EH (cell line): ENCODE data around the gene KCNIP4.

ENCODE experiments used
- DNase-seq: peaks from one replicate; pipeline ENCODE4 v3.0.0-alpha.2; 2015; ENCODE audit warnings: low read depth

The KCNIP4 gene

DNA sequence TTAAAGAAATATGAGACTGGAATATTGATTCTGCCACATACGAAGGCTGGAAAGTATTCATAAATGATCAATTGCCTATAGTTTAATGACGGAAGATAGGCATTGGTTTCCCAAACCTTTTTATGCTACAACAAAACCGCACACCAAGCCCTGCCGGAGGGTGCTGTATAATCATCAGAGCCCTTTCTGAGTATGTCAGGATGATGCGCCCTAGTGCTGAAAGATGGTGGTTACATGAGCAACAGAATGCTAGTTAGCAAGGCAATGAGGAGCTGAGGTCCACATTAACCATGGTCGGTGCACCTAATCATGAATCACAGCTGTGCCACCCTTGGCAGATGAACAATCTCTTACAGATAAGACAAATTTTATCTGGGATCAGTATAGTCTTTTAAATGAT is 757.3 kb downstream of the KCNIP4 start:
- DNase-seq, result no peak

DNA sequence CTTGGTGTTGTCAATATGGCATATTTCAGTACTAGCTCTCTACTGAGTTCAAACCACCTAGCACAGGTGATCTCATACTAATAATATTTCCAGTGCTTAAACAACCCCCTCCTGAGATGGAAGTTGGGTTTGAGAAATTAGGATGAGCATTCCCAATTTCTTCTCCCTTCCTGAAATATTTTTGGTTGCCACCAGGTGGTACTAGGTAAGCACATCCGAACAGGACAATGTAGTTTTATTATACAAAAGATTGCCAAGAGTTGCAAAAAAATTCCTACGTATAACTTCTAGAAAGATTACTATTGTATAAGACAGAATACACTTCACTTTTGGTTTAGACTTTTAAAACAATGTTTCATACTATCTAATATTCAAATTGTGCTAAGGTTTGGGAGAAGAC is 763.8 kb downstream of the KCNIP4 start:
- DNase-seq, result no peak

GRCh38 chr4:21181716-21182115 is 766.9 kb downstream of the KCNIP4 start:
- no peak for DNase-seq

DNA sequence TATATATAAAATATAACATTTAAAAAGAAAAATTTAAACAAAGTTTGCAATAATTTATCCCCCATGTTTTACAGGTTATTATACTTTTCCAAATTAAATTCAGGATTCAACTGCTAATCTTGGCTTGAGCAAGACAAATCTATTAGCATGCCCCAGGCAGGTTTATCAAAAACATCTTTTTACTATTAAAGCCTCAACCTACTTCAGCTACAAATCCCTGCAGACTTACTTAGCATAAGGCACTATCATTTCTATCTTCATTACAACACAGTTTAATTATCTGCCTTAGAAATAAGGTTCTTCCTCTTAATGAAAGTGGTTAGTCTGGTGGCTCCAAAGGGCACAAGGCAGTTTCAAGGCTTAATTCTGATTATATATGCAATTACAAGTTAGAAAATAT is 770.7 kb downstream of the KCNIP4 start:
- DNase-seq, result no peak

- no peak for DNase-seq
These were observed 771.5 kb downstream of the KCNIP4 start for GRCh38 chr4:21177092-21177491.

DNA sequence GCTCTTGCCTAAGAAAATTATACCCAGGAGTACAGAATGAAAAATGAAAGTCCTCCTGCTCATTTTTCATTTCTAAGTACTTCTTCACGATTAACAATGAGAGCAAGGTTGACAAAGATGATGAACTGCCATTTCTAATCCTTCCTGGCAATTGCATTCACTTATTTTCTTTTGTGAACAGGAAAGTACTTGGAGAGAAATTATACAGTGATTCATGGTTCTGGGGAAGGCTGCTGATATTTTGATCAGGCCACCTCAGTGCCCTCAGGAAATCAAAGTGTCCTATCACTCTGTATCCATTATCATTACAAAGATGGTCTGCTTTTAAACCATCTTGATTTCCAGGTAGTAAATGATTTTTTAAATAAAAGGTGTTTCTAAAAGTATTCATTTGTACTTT is 780.9 kb downstream of the KCNIP4 start:
- DNase-seq, result no peak

DNA sequence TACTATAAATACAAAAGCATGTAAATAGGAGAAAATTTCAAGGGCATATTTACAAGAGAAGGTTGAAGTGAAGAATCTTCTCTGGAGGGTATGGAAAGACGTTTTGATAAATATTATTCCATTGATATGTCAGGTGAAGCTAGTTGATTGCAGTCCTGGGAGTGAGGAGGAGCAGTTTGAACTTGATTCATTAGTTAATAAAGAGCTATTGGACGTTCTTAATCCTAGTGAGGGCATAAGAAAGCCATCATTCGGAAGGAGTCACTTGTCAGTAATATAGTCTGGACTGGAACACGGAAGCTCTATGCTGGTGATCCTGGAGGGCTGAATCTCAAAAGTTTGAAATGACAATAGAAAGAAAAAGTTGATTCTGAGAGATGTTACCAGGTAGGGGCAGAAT is 793.2 kb downstream of the KCNIP4 start:
- no peak for DNase-seq

DNA sequence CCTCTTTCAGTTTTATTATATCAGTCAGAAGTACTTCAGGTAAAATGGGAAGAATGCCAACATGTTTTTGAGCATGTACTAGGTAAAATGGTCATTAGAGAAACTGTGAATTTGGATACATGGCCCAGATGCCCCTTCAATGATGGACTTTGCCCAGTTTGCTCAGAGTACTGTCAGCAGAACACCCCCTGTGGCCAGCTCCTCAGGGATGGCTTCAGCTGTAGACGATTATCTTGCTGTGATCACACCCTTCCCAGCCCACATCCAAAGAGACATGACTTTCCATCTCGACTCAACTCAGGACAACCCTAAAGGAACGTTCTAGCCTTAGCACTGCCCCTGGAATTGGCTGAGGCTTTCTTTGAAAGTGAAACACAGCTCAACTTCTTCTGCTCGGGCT is 809.2 kb downstream of the KCNIP4 start:
- DNase-seq, result no peak

- no peak for DNase-seq
These were observed 812.4 kb downstream of the KCNIP4 start for GRCh38 chr4:21136051-21136630.

- peak; percentile 4 for DNase-seq
These were observed 813.6 kb downstream of the KCNIP4 start for GRCh38 chr4:21134994-21135393.

- no peak for DNase-seq
These were observed 818.0 kb downstream of the KCNIP4 start for GRCh38 chr4:21130606-21131005.

- no peak for DNase-seq
These were observed 822.5 kb downstream of the KCNIP4 start for GRCh38 chr4:21126014-21126512.

DNA sequence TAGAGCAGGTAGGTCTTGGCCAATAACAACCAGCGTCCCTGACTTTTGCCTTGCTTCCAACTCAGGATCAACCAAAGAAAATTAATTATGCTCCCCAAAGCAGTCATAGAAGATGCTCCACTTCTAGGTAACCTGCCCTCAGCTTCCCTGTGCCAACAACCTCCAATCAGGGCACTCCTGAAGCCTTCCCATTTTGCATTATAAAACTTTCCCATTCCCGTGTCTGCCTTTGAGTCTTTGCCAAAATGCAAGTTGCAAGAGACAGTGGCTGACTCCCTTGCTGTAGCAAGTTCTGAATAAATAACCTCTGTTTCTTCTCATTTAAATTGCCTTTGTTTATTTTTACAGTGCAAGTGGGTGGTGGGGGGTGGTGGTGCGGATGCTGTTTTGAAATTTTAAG is 830.3 kb downstream of the KCNIP4 start:
- no peak for DNase-seq

- DNase-seq, result no peak
These were observed 830.9 kb downstream of the KCNIP4 start for GRCh38 chr4:21117541-21118180.

DNA sequence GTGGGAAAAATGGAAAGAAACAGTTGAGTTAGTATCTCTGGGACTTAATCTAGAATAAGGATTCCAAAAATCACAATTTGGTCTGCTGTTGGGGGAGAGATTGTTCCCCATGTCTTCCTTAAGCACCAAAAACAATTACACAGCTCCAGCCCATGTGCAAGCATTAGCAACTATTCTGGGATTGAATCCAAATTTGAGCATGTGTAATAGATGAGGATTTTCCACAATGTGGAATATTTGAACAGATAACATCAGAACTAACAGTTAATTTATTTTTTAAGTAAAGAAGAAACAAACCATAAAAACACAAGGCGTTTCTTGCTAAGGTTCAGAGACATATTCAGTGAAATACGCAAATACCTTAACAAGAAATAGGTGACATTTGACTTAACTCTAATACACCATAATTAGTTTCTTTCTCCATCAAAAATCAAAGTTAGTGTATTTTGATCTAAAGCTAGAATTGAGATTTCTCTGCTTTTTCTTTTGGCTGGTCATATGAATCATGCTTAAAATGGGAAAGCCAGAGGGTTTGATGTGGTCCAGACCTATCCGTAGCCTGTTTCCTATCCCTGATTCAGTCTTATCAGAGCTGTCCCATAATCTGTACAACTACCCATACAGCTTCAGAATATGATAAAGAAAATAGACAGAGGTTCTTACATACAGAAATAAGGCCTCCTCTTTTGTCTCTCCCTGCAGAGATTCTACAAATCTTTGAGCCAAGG is 834.9 kb downstream of the KCNIP4 start:
- peak; percentile 17 for DNase-seq

- no peak for DNase-seq
These were observed 845.9 kb downstream of the KCNIP4 start for GRCh38 chr4:21102667-21103066.

- no peak for DNase-seq
These were observed 850.7 kb downstream of the KCNIP4 start for GRCh38 chr4:21097865-21098264.

- DNase-seq, result no peak
These were observed 851.5 kb downstream of the KCNIP4 start for GRCh38 chr4:21097026-21097425.

- no peak for DNase-seq
These were observed 856.0 kb downstream of the KCNIP4 start for GRCh38 chr4:21092531-21092930.

GRCh38 chr4:21090094-21090666 is 858.4 kb downstream of the KCNIP4 start:
- DNase-seq, result no peak

DNA sequence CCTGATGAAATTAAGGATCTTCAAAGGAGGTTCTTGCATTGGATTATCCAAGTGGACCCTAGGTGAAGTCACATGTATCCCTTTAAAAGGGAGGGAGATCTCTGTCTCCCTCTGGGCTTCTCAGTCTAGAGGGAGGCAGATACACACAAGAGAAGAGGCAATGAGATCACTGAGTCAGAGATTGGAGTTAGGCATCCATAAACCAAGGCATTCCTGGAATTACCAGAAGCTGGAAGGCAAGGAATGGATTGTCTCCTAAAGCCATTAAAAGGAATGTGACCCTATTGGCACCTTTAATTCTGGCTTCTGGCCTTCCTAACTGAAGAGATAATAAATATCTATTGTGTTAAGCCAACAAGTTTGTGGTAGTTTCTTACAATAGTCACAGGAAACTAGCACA is 865.2 kb downstream of the KCNIP4 start:
- no peak for DNase-seq

DNA sequence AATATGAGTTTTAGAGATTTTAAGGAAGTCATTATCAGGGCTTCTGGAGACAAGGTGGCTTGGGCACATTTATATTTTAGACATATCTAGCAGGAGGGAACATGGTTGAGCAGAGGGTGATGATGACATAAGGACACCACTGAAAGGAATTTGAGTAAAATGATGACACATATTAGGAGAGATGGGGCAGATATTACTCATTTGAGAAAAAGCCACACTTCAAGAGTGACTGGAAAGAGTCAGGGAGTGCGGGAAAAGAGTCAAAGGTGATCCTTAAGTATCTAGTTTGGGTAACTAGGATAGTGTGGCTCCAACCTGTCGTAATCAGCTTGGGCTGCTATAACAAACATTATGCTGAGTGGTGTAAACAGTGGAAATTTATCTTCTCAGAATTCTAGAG is 870.6 kb downstream of the KCNIP4 start:
- no peak for DNase-seq

DNA sequence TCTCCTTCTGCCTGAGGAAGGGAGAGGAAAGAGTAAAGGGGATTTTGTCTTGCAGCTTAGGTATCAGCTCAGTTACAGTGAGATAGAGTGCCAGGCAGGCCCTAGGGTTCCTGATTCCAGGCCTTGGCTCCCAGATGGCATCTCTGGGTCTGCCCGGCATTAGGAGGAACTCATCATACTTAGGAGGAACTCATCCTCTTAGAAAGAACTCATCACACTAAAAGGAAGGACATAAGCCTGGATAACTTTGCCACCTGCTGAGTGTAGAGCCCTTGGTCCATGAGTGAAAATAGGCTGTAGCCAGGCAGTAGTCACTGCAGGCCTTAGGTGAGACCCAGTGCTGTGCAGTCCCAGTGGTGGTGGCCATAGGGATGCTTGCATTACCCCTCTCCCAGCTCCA is 881.2 kb downstream of the KCNIP4 start:
- no peak for DNase-seq
